Measurements from ENCODE around the gene SNRPA1.

DNA sequence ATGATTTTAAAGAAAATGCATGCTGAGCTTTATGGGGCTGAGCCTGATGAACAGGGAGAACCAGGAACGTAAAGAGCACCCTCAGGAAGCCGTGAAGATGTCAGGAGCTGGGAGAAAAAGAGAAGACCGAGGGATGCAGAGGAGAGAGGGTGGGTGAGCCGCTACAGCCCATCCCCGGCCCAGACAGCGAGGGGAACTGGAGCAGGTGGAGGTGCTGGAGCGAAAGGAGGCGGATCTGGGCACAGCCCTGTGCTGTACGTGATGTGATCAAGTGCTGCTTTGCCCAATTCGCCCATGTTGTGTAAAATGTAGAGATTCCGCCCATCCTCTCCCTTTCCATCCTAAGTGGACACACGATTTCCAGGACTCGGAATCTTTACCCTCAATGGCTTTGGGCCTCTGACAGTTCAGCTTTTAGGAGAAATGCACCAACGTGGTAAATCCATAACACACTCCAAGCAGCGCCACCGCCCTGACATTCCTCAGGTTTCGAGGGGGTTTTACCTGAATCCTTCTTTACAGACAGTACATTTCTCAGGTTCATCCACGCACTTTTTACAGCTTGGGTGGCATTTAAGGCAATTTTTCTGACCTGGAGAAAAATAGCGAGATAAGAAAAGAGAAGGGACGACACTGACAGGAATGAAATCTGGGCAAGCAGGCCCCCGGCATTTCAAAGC lies 27.1 kb upstream of the SNRPA1 start:
- TF ChIP-seq GATA2 (IDR thresholded peaks at IDR 0.05; ENCODE audit: low read depth, low read length): no peak
- no peak for TF ChIP-seq GATA3 (IDR thresholded peaks at IDR 0.05; ENCODE audit: low read depth, low read length)
